ENCODE measurements around the gene GTSE1. TPM values are rescaled to one million over a fixed set of nuclear protein-coding genes. Genes with fewer than 3 reads are reported as not detected.

GTSE1 gene
- total and polyA plus RNA-seq, 2 experiments from 2014 or later, result 6.1 to 8.0 TPM

GRCh38 chr22:46319319-46319718, 22.6 kb downstream of the GTSE1 start:
- Histone ChIP-seq H3K9me2 (ENCODE audit: insufficient read depth) (no peaks in the 10 kb centered on the region), H3K36me3 (ENCODE audit: low read depth) (no peaks in the 10 kb centered on the region), H3K79me2 (ENCODE audit: insufficient read depth) (no peaks in the 10 kb centered on the region), H3K27ac (no peak overlapping the region), H3K9me3 (ENCODE audit: low read depth) (no peaks in the 10 kb centered on the region), H3K4me1 (ENCODE audit: insufficient read depth) (no peaks in the 10 kb centered on the region), H3K4me3 (no peak overlapping the region), H2AFZ (no peak overlapping the region), H3F3A (ENCODE audit: insufficient read depth) (no peaks in the 10 kb centered on the region), H3K4me2 (ENCODE audit: unreplicated experiment) (no peak overlapping the region), H3K27me3 (replicated peaks; ENCODE audit: insufficient read depth) (no peaks in the 10 kb centered on the region), H4K20me1 (ENCODE audit: insufficient read depth) (no peaks in the 10 kb centered on the region), H3K9ac (no peak overlapping the region)
- 97 to 99% methylated on average over 10 of the region's 10 CpGs for WGBS, 2 experiments (ENCODE audit: low coverage in 1 of 2, low lambda C conversion rate in 2 of 2, missing lambda C conversion rate in 2 of 2)
- TF ChIP-seq EZH2phosphoT487 (IDR thresholded peaks at IDR 0.05; ENCODE audit: insufficient read depth, low read depth), result no peak
- no peak for TF ChIP-seq EZH2 (IDR thresholded peaks at IDR 0.05; ENCODE audit: insufficient read depth, poor library complexity, severe bottlenecking)
- no peak for DNase-seq
- in situ Hi-C loops (cut with MboI), result loop anchor here (10.0 kb wide), 1 partner anchor 335 kb away; no protein-coding TSS in a partner anchor

GRCh38 chr22:46320166-46320710, 23.6 kb downstream of the GTSE1 start:
- no peak for DNase-seq
- Histone ChIP-seq H4K20me1 (ENCODE audit: insufficient read depth) (no peaks in the 10 kb centered on the region), H3K27ac (no peak overlapping the region), H2AFZ (no peak overlapping the region), H3K36me3 (ENCODE audit: low read depth) (no peaks in the 10 kb centered on the region), H3K9ac (no peak overlapping the region), H3K4me1 (ENCODE audit: insufficient read depth) (no peaks in the 10 kb centered on the region), H3K4me2 (ENCODE audit: unreplicated experiment) (no peak overlapping the region), H3K9me2 (ENCODE audit: insufficient read depth) (no peaks in the 10 kb centered on the region), H3F3A (ENCODE audit: insufficient read depth) (no peaks in the 10 kb centered on the region), H3K27me3 (replicated peaks; ENCODE audit: insufficient read depth) (no peaks in the 10 kb centered on the region), H3K9me3 (ENCODE audit: low read depth) (no peaks in the 10 kb centered on the region), H3K79me2 (ENCODE audit: insufficient read depth) (no peaks in the 10 kb centered on the region), H3K4me3 (no peak overlapping the region)
- 93% methylated on average over 14 of the region's 14 CpGs for whole genome bisulfite sequencing, 2 experiments (ENCODE audit: low coverage in 1 of 2, low lambda C conversion rate in 2 of 2, missing lambda C conversion rate in 2 of 2)
- TF ChIP-seq EZH2 (IDR thresholded peaks at IDR 0.05; ENCODE audit: insufficient read depth, poor library complexity, severe bottlenecking) (no peak), EZH2phosphoT487 (IDR thresholded peaks at IDR 0.05; ENCODE audit: insufficient read depth, low read depth) (no peak)
- in situ Hi-C loops (cut with MboI), result no loop called here

GRCh38 chr22:46320716-46321386, 24.2 kb downstream of the GTSE1 start:
- Histone ChIP-seq H3K27ac (no peak overlapping the region), H3K4me3 (no peak overlapping the region), H3K4me1 (ENCODE audit: insufficient read depth) (no peaks in the 10 kb centered on the region), H3K9me3 (ENCODE audit: low read depth) (no peaks in the 10 kb centered on the region), H4K20me1 (ENCODE audit: insufficient read depth) (no peaks in the 10 kb centered on the region), H3F3A (ENCODE audit: insufficient read depth) (no peaks in the 10 kb centered on the region), H3K36me3 (ENCODE audit: low read depth) (no peaks in the 10 kb centered on the region), H3K79me2 (ENCODE audit: insufficient read depth) (no peaks in the 10 kb centered on the region), H3K4me2 (ENCODE audit: unreplicated experiment) (no peak overlapping the region), H3K9ac (no peak overlapping the region), H2AFZ (no peak overlapping the region), H3K9me2 (ENCODE audit: insufficient read depth) (no peaks in the 10 kb centered on the region), H3K27me3 (replicated peaks; ENCODE audit: insufficient read depth) (no peaks in the 10 kb centered on the region)
- DNase-seq, result no peak
- no peak for TF ChIP-seq EZH2 (IDR thresholded peaks at IDR 0.05; ENCODE audit: insufficient read depth, poor library complexity, severe bottlenecking)
- TF ChIP-seq EZH2phosphoT487 (IDR thresholded peaks at IDR 0.05; ENCODE audit: insufficient read depth, low read depth), result no peak
- WGBS, 2 experiments (ENCODE audit: low coverage in 1 of 2, low lambda C conversion rate in 2 of 2, missing lambda C conversion rate in 2 of 2), result 91 to 93% methylated on average over 16 to 20 of the region's 20 CpGs
- in situ Hi-C loops (cut with MboI), result no loop called here

- 95% methylated on average over 14 to 15 of the region's 15 CpGs for whole genome bisulfite sequencing, 2 experiments (ENCODE audit: low coverage in 1 of 2, low lambda C conversion rate in 2 of 2, missing lambda C conversion rate in 2 of 2)
- Histone ChIP-seq H3K27ac (no peak overlapping the region), H3K27me3 (replicated peaks; ENCODE audit: insufficient read depth) (no peaks in the 10 kb centered on the region), H3K4me1 (ENCODE audit: insufficient read depth) (no peaks in the 10 kb centered on the region), H2AFZ (no peak overlapping the region), H3K9ac (no peak overlapping the region), H3K9me3 (ENCODE audit: low read depth) (no peaks in the 10 kb centered on the region), H3K9me2 (ENCODE audit: insufficient read depth) (no peaks in the 10 kb centered on the region), H3K4me2 (ENCODE audit: unreplicated experiment) (no peak overlapping the region), H4K20me1 (ENCODE audit: insufficient read depth) (no peaks in the 10 kb centered on the region), H3K79me2 (ENCODE audit: insufficient read depth) (no peaks in the 10 kb centered on the region), H3K4me3 (no peak overlapping the region), H3K36me3 (ENCODE audit: low read depth) (no peaks in the 10 kb centered on the region), H3F3A (ENCODE audit: insufficient read depth) (no peaks in the 10 kb centered on the region)
- TF ChIP-seq EZH2 (IDR thresholded peaks at IDR 0.05; ENCODE audit: insufficient read depth, poor library complexity, severe bottlenecking) (no peak), EZH2phosphoT487 (IDR thresholded peaks at IDR 0.05; ENCODE audit: insufficient read depth, low read depth) (no peak)
- no peak for DNase-seq
- in situ Hi-C loops (cut with MboI), result no loop called here
These were observed 26.0 kb downstream of the GTSE1 start for GRCh38 chr22:46322711-46323110.
